ENCODE results near the gene C2CD2. TPM values are rescaled to one million over a fixed set of nuclear protein-coding genes. Genes with fewer than 3 reads are reported as not detected.

The C2CD2 gene
- total RNA-seq, 1 donor from 2014 or later, result 15.3 TPM

- Histone ChIP-seq H3K9ac (no peak overlapping the region), H3K36me3 (no peaks in the 10 kb centered on the region)
These were observed 103.7 kb downstream of the C2CD2 start for GRCh38 chr21:41850085-41850484.

GRCh38 chr21:41848958-41849580 lies 104.7 kb downstream of the C2CD2 start:
- H3K79me2 ChIP-seq (ENCODE audit: low read depth), result no peaks in the 10 kb centered on the region

More at GRCh38 chr21:41850085-41850484, 103.7 kb downstream of the C2CD2 start:
- Mint-ChIP-seq H3K36me3 (peaks cover 19% of the 10 kb centered on the region), H3K27me3 (ENCODE audit: insufficient read depth, low read depth) (no peaks in the 10 kb centered on the region), H3K9me3 (no peaks in the 10 kb centered on the region), H3K4me1 (peaks cover 20% of the 10 kb centered on the region), H3K27ac (no peak overlapping the region), H3K4me3 (no peak overlapping the region)
- Histone ChIP-seq H3F3A (ENCODE audit: low read depth) (peaks cover 2% of the 10 kb centered on the region), H3K9me3 (ENCODE audit: low read depth) (no peaks in the 10 kb centered on the region), H3K79me2 (ENCODE audit: low read depth) (no peaks in the 10 kb centered on the region), H3K27ac (no peak overlapping the region), H3K4me2 (no peak overlapping the region), H3K4me1 (no peaks in the 10 kb centered on the region), H4K20me1 (ENCODE audit: low read depth) (no peaks in the 10 kb centered on the region), H3K4me3 (no peak overlapping the region), H2AFZ (replicated peaks) (no peak overlapping the region), H3K27me3 (no peaks in the 10 kb centered on the region)
- TF ChIP-seq EZH2phosphoT487 (IDR thresholded peaks at IDR 0.05), result no peak
- no peak for TF ChIP-seq EZH2 (IDR thresholded peaks at IDR 0.05)
- TF ChIP-seq CTCF (IDR thresholded peaks at IDR 0.05), result no peak
- DNase-seq (ENCODE audit: low spot score), result no peak

GRCh38 chr21:41848533-41848932 lies 105.3 kb downstream of the C2CD2 start:
- H3K27me3 Mint-ChIP-seq (ENCODE audit: insufficient read depth, low read depth), result peaks cover 3% of the 10 kb centered on the region
- Histone ChIP-seq H2AFZ (replicated peaks) (no peak overlapping the region), H4K20me1 (ENCODE audit: low read depth) (no peaks in the 10 kb centered on the region), H3K36me3 (no peaks in the 10 kb centered on the region), H3K4me1 (no peaks in the 10 kb centered on the region), H3K4me2 (no peak overlapping the region), H3F3A (ENCODE audit: low read depth) (peaks cover 2% of the 10 kb centered on the region), H3K4me3 (no peak overlapping the region), H3K27ac (no peak overlapping the region), H3K9ac (no peak overlapping the region), H3K27me3 (no peaks in the 10 kb centered on the region), H3K79me2 (ENCODE audit: low read depth) (no peaks in the 10 kb centered on the region), H3K9me3 (ENCODE audit: low read depth) (no peaks in the 10 kb centered on the region)
- no peak overlapping the region for H3K4me3 Mint-ChIP-seq
- no peak for DNase-seq (ENCODE audit: low spot score)
- H3K27ac Mint-ChIP-seq, result no peak overlapping the region
- H3K9me3 Mint-ChIP-seq, result no peaks in the 10 kb centered on the region
- TF ChIP-seq EZH2phosphoT487 (IDR thresholded peaks at IDR 0.05) (no peak), CTCF (IDR thresholded peaks at IDR 0.05) (no peak), EZH2 (IDR thresholded peaks at IDR 0.05) (no peak)
- H3K4me1 Mint-ChIP-seq, result peaks cover 27% of the 10 kb centered on the region
- peaks cover 10% of the 10 kb centered on the region for H3K36me3 Mint-ChIP-seq

More at GRCh38 chr21:41848958-41849580, 104.7 kb downstream of the C2CD2 start:
- peaks cover 14% of the 10 kb centered on the region for H3K36me3 Mint-ChIP-seq
- TF ChIP-seq EZH2phosphoT487 (IDR thresholded peaks at IDR 0.05) (no peak), EZH2 (IDR thresholded peaks at IDR 0.05) (no peak), CTCF (IDR thresholded peaks at IDR 0.05) (no peak)
- no peaks in the 10 kb centered on the region for H3K4me1 ChIP-seq
- H3F3A ChIP-seq (ENCODE audit: low read depth), result peaks cover 2% of the 10 kb centered on the region
- H3K4me1 Mint-ChIP-seq, result peaks cover 22% of the 10 kb centered on the region
- no peaks in the 10 kb centered on the region for H3K9me3 ChIP-seq (ENCODE audit: low read depth)
- H3K4me2 ChIP-seq, result no peak overlapping the region
- no peak overlapping the region for H3K27ac ChIP-seq
- H2AFZ ChIP-seq (replicated peaks), result no peak overlapping the region
- H3K4me3 Mint-ChIP-seq, result no peak overlapping the region
- peaks cover under 1% of the 10 kb centered on the region for H3K27me3 Mint-ChIP-seq (ENCODE audit: insufficient read depth, low read depth)
- DNase-seq (ENCODE audit: low spot score), result no peak
- H4K20me1 ChIP-seq (ENCODE audit: low read depth), result no peaks in the 10 kb centered on the region
- no peaks in the 10 kb centered on the region for H3K27me3 ChIP-seq
- H3K9ac ChIP-seq, result no peak overlapping the region
- H3K27ac Mint-ChIP-seq, result peak overlapping the region; percentile 1
- no peaks in the 10 kb centered on the region for H3K36me3 ChIP-seq
- H3K9me3 Mint-ChIP-seq, result no peaks in the 10 kb centered on the region
- no peak overlapping the region for H3K4me3 ChIP-seq

All from neural progenitor cell (in vitro differentiated cells).